SKM-1 treated with dmso at 0.1 percent for 144 hours (cell line): ENCODE measurements around the gene LY6G6F.
"Not testable (repeated sequence)": the region's sequence is repeated elsewhere in the genome, so short reads cannot be mapped to it uniquely, and the experiment has no call there.

Experiments used
- DNase-seq: peaks from one replicate; lab custom pipeline; 2025; ENCODE audit not compliant: unreplicated experiment; lab: John Stamatoyannopoulos, UW

LY6G6F gene

DNA sequence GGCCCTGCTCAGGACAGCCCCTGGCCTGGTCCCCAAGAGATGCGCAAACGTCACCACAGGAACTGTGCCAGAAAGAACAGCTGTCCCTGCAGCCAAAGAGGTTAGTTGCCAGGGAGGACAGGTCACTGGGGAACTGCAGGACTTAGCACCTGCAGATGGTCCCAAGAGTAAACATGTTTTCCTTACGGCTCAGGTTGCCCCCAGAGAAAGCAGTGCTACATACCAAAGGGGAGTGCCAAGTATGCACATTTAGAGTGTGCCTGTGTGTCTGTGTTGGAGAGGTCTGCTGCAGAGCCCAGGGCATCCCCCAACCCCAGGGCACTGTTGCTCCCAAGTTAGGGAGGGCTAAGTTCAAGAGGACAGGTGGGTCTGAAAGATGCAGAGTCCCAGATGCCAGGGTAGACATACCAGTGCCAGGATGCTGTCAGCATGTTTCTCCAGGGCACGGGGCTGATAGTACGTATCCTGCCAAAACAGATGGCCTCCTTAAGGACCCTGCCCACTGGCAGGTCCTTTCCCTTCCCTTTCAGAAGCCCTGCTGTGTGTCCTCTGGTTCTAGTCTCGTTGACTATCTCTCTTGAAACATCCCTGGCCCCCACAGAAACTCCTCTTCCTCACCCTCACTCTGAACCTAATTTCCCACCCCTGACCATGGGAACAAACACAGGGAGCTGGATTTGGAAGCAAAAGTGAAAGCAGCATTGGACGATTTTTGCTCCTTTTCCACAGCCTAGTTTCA is 4.8 kb upstream of the LY6G6F start:
- no peak for DNase-seq

DNA sequence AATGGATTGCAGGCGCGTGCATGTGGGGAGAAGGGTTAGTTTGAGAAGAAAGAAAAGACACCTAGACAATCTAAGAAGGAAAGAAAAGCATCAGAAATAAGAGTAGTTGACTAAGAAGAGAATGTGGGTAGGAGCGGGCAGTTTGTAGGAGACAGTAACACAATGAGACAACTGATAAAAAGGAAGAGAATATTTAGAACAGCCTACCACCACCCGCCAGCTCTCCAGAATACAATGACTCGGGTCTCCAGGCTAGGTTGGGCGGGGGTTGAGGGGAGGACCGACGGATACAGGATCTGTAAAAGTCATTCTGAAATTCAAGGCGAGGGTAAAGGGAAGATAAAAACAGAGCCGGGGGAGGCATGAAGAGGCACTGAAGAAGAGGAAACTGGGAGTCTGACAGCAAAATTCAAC is 4.3 kb upstream of the LY6G6F start:
- no peak for DNase-seq

GRCh38 chr6:31702819-31703716 is 3.6 kb upstream of the LY6G6F start, which contains the start of gene ABHD16A:
TSS of gene ABHD16A (minus strand) at chr6:31703324. CDS start at chr6:31703281, 43 bp downstream.
- peak; percentile 96 for DNase-seq

GRCh38 chr6:31705931-31706330 is 735 bp upstream of the LY6G6F start:
- no peak for DNase-seq

DNA sequence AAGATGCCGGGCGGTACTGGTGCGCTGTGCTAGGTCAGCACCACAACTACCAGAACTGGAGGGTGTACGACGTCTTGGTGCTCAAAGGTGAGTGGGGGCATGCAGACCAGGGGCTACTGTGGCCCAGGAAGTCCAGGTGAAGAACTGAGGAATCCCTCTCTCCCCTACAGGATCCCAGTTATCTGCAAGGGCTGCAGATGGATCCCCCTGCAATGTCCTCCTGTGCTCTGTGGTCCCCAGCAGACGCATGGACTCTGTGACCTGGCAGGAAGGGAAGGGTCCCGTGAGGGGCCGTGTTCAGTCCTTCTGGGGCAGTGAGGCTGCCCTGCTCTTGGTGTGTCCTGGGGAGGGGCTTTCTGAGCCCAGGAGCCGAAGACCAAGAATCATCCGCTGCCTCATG is 1.0 kb downstream of the LY6G6F start:
- no peak for DNase-seq

DNA sequence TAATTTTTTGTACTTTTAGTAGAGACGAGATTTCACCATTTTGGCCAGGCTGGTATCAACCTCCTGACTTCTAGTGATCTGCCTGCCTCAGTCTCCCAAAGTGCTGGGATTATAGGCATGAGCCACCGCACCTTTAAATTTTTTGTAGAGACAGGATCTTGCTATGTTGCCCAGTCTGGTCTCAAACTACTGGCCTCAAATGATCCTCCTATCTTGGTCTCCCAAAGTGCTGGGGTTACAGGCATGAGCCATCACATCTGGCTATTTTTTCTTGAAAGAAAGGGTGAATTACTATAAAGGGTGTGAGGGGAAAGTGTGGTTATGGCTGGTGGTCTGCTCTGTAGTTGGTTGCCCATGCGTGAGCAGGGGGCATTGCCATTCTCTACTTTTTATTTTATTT is 1.6 kb downstream of the LY6G6F start:
- no peak for DNase-seq

GRCh38 chr6:31709157-31709556 is 2.5 kb downstream of the LY6G6F start:
- DNase-seq, result not testable (repeated sequence)

DNA sequence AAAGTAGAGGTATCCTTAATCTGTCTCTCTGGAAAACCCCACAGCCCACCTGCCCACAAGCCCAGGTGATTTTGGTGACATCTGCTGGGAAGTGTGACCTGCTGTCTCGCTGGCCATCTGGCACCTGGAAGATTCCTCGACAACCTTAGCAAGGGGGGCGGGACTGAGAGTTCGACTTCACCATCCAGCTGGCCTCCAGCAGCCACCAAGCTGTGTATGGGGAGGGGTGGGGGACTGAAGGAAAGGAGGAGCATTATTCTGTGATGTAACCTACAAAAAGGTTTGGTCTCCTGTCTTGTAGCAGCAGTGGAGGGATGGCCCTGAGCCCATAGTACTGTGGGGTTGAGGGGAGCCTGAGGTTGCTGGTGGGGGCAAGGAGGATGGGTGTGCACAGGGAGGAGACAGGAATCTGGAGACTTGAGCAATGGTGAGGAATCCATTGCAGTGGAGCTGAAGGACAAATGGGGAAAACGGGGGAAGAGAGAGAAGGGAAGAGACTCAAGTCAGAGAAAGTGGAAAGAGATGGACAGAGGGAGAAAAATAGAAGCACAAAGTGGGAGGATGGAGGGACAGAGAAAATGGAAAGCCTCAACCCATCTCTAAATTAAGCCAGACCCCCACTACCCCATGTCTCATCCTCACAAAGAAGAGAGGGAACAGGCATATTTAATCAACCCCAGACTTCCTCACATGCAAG is 4.0 kb downstream of the LY6G6F start:
- no peak for DNase-seq

DNA sequence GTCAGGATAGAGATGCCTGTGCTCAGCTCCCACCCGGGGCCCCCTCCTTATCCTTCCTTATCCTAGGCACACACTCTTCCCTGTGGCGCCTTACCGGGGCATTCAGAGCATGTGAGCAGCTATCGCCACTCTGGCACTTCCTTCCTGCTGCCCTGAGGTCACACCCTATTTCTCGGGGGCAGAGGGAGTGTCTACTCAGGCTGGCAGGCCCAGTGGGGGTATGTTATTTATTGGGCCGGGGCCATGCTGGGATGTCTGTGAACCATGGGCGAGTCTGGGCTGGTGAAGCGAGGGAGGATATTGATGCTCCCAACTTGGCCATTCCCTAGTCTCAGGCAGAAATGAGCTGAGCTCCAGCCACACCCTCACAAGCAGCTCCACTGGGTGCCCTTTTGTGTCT is 4.6 kb downstream of the LY6G6F start:
- no peak for DNase-seq

GRCh38 chr6:31712296-31712695 is 5.6 kb downstream of the LY6G6F start:
- no peak for DNase-seq

GRCh38 chr6:31713465-31713864 is 6.8 kb downstream of the LY6G6F start:
- no peak for DNase-seq

GRCh38 chr6:31713991-31714684 is 7.5 kb downstream of the LY6G6F start:
- DNase-seq, result no peak

DNA sequence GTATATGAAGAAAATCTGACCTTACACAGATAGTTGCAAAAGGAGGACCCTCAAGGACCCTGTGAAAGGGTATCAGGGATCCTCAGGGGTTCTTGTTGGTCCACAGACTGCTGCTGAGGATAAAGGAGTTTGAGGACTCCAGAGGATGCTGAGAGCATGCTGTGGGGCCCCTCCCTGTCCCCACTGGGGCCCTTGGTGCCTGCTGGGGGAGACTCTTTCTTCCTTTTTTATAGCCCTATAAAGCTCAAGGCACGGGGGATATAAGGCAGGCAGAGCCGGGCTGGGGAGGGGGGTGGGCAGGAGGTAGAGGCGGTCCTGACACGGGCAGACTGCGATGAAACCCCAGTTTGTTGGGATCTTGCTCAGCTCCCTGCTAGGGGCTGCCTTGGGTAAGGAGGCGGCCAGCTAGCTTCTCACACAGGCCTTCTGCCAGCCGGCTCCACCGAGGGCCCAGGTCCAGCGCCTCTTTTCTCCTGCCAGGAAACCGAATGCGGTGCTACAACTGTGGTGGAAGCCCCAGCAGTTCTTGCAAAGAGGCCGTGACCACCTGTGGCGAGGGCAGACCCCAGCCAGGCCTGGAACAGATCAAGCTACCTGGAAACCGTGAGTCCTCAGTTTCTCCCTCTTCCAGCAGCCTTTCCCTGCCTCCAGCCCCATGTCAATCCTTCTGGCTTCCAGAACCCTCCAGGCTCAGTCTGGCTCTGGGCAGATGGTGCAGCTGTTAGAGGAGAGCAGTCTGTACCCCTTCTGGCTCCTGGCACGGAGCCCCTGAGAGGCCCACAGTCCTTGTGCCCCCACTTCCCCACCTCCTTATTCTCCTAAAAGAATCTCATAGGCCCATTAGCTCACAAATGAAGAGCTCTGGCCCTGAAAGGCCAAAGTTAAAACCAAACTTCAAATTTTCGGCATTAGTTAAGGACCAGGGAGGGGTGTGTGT is 8.6 kb downstream of the LY6G6F start, which contains the start of gene LY6G6D:
Gene LY6G6D, plus strand, starts transcription at position 327 of the 937 bp plus-strand sequence. Its CDS starts 8 bp downstream, at position 335.
- no peak for DNase-seq

GRCh38 chr6:31717499-31718222 is 11.0 kb downstream of the LY6G6F start:
- DNase-seq, result no peak

DNA sequence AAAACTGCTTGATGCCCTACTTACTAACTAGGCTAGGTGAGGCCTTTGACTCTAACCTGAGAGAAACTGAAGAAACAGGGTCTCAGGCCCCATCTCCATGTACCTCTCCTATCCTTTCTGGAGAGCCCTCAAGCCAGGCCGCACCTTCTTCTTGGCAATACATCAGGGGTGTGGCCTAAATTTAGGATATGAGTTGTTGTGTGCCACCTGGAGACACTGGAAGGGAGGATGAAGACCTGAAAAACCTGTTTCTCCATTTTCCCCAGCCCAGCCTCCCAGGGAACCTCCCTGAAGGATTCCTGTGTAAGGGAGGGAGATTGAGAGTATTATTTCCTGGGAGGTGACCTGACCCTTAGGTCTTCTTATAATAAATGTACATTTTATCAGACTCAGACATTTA is 11.6 kb downstream of the LY6G6F start:
- no peak for DNase-seq

DNA sequence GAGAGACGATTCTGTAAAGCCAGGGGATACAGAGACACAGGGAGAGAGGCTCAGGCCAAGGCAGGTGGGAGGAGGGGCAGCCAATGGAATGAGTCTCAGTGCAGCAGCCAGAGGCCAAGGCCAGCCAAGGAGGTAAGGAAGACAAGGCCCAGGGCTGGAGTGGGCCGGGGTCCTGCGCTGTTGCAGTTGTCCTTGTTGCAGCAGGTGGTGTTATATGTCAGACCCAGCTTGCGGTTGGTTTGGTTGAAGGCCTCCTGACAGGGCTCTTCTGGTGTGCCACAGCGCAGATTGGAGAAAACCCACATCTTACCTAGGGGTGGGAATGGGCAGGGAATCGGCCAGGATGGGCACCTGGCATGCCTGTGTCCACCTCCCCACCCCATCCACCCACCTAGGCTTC is 12.3 kb downstream of the LY6G6F start:
- no peak for DNase-seq

GRCh38 chr6:31720196-31720770 is 13.6 kb downstream of the LY6G6F start:
- no peak for DNase-seq

- DNase-seq, result no peak
Measured at GRCh38 chr6:31721351-31722020, 14.8 kb downstream of the LY6G6F start, which contains the start of gene LY6G6C. TSS of gene LY6G6C (minus strand) at chr6:31721746. CDS start at chr6:31721679, 67 bp downstream.
